GM18861 (cell line): Measurements from ENCODE around the gene FOXO6.

Source experiments
- ATAC-seq: cut with Tn5 transposase; IDR thresholded peaks from one replicate; pipeline ENCODE4 v1.9.1; 2021; ENCODE audit not compliant: unreplicated experiment

Gene FOXO6

DNA sequence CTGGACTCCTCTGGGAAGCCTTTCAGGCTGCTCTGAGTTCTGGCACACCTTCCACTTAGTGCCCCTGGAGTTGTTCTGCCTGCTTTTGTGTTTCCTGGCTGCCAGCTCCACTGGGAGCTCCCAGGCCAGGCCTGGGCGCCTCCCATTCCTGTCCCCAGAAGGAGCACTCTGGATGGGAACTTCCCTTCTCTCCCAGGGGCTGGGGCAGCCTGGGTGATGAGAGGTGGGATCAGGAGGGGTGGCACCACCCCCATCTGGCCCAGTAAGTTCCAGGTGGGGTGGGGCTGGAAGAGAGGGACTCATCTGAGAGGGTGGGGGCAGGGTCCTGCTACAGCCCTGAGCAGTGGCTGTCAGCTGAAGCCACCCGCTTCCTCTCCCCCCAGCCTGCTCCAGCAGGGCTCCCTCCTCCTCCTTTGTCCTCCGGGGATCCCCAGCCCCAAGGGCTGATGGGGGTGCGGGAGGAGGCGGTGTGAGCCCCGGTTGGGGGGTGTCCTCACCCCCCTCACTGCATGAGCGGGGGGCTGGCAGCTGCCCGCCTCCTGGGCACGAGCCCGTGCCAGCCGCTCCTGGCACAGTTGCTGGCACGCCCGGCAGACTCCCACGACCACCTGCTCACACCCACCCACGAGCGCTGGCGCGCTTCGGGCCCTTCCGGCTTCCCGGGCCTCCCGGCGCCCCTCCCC lies 4.7 kb downstream of the FOXO6 start:
- ATAC-seq = no peak

DNA sequence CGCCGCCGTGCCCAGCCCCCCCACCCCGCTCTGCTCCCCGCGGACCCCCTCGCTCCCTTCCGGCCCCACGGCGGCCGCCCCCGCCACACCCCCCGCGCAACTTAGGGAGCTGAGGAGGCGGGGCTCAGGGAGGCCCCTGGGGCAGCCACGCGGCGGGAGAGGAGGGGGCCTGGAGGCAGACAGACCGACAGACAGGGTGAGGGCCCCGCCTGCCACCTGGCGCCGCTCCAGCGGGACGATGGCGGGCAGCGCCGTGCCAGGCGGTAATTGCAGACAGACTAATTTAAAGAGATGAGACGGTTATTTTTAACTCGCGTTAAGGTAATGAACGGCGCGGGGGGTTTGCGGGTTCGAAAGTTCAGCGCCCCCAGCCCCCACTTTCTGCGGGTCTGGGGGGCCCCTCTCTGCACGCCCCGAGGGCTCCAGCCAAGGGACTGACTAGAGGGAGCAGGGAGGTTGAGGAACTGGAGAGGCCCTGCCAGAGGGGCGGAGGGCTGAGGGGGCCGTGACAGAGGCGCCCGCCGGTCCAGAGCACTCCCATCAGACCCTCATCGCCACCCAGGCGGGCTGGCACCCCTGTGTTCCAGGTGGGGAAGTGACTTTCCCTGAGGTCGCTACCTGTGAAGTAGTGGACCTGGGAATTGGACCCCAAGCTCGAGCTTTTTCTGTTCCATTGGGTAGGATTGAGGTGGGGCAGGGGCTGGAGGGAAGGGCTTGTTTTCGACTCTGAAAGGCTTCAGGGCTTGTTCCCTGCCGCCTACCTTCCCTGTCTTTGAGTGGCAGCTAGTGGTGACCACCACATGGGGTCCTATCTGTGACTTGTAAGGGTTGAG lies 5.4 kb downstream of the FOXO6 start:
- ATAC-seq = no peak

DNA sequence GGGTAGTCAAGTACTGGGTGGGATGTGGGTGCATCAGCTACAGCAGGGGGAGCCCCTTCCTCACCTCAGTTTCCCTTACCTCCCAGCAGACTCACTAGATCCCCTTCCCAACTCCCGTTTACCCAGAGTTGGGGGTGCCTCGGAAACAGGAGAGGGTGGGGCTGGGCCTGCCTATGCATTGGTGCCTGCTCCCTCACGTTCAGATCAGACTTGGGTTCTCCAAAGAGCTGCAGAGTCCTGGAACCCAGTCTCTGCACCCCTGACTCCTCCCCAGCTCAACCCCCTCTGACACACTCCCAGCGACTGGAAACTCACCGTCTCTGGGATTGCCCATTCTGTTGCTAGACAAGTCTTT lies 6.0 kb downstream of the FOXO6 start:
- ATAC-seq = no peak

DNA sequence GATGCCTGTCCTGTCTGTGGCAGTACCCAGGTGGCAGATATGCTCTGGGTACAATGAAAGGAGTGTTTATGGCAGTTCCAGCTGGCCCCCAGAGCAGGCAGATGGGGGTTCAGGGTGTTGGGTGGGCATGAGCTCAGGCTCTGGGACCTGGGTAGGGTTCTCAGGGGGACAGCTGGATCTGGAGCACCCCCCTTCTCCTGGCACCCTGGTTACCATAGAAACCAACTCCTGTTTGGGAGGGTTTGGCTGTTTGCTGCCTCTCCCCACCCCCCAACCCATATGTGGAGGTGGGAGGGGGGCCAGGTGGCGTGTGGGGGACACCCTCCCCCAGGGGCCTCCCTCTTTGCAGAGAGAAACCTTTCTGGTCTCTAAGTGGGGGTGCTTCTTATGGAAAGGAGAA lies 7.1 kb downstream of the FOXO6 start:
- ATAC-seq = no peak

DNA sequence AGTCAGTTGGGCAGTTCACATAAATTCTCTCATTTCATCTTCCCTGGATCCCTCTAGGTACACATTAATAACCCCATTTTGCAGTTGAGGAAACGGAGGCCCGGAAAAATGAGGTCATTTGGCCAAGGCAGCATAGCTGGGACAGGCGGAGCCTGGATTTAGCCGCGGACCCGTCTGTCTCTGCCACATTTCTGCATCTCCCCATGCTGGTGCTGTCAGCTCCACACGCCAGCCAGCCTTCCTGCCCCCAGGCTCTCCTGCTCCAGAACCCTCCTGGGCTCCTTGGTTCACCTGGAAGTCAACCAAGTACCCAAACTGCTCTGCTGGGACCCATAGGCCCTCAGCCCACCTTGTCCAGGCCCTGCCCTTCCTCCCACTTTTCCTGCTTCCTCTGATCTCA lies 7.6 kb downstream of the FOXO6 start:
- ATAC-seq = no peak

DNA sequence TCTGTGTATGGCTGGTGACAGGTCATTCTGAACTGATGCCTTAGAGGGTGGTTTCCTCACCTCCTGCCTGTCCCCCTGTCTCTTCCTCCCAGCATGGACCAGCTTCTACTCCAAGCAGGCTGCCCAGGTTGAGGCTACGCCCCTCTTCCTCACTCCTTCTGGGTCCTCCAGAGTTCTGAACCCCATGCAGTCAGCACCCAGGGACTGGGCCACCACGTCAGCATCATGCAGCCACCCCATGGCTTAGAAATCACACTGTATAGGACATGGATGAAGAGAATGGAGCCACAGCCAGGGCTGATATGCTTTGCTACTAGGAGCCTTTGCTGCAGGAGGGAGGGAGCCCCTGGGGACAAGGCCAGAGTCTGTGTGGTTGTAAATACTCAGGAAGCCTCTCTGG lies 8.3 kb downstream of the FOXO6 start:
- ATAC-seq = no peak

DNA sequence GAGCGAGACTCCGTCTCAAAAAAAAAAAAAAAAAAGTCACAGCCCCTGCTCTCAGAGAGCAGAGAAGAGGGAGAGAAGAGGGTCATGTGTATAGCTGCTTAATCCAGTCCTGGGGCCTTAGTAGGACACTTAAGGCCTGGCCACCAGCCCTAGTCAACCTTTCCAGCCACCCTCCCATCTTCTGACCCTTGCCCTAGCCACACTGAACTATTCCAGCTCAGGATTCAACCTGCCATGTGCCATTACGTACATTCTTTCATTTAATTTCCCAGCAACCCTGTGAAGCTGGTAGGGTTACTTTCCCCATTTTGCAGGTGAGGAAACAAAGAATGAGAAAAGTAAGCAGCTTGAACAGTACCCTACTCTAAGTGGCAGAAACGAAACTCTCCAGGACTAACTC lies 9.0 kb downstream of the FOXO6 start:
- ATAC-seq = no peak

DNA sequence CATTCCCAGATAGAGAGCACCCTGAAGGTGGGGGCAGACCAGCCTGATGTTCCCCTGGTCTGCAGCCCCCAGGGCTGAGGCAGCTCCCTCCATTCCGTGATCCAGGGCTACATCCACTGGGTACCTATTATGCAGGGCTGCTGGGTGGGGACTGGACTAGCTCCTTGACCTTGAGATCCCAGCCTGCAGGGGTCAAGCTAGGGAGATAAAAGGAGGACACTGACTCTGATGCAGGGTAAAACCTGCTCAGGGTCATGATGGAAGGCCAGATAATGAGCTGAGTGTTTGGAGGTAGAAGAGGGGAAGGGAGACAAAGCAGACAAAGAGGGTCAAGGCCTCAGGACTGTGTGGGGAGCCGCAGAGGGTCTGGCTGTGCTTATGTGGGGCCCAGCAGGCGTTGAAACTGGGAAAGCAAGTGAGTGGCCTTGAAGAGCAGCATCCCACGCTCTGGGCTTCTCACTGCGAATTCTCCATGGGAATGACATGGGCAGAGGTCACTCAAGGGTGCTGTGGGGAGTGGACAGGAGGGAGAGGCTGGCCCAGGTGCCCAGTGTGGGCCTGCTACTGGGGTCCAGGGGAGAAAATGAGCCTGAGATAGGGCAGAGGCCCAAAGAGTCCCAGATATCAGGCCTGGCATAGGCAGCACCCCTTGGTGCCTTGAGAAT lies 9.7 kb downstream of the FOXO6 start:
- ATAC-seq = no peak

DNA sequence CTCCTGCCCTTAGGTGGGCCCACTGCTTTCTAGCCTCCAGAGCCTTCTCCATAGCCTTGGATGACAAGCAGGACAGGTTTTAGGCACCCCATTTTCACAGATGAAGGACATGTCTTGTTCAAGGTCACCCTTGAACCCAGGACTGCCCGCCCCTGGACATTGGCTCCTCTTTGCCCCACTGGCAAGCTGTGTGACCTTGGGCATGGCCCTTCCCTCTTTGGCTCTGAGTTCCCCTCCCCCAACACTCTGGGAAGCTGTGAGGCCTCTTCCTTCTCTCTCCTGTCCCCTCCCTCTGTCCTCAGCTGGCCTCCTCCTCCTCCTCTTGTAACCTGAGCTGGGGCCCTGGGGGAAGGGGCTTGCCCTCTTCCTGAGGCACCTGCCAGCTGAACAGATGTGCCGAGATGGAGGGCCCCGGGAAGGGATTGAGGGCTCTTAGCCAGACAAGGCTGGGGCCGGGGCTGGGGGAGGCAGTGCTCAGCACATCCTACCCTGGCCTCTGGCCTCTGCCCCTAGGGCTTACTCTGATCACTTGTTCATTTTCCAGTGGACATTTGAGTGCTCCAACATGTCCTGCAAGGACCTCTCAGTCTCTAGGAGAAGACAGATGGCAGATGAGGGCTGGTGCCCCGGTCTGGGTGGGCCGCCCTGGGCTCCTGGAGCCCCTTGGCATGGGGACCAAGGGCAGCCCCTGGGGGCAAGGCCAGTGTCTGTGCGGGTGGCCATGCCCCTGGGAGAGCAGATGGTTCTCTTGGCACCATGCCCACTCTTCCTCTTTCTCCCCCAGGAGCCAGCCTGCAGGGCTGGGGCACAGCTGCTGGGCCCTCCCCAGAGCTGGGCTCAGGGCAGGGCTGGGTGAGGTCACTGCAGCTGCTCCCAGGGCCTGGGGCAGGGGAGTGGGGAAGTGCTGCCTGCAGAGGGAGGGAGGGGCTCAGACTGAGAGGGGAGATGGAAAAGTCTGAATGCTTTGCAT lies 10.7 kb downstream of the FOXO6 start:
- ATAC-seq = no peak

DNA sequence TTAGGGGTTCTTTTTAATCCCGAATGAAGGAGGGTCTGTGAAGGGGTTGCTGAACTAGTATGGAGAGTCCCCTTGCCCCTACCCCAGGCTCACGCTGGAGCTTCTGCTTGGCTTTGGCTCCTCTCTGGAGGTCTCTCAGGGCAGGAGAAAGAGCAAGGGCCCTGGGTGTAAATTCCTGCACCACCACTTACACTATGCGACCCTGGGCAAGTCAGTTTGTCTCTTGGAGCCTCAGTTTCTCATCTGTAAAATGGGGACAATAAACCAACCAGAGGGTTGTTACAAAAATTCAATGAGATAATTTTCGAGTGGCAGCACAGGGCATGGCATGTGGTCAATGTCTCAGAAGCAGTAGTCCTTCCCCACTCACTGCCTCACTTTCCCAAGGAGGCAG lies 11.4 kb downstream of the FOXO6 start:
- ATAC-seq = no peak

DNA sequence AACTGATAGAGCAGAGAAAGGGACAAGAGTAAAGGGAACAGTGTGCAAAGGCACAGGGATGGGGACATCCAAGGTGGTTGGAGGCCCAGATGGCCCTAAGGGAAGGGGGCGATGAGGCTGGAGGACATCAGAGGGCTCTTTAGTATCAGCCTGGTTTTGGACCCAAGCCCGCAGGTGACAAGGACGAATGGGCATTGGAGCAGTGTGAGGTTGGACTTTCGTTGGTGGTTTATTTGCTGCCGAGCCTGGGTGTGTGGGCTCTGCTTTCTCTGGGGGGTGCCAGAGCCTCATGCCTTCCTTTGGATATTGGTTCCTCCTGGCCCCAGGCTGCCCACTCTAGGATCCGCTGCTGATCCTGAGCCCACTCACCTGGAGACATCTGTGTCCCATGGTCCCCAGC lies 12.1 kb downstream of the FOXO6 start:
- ATAC-seq = no peak

DNA sequence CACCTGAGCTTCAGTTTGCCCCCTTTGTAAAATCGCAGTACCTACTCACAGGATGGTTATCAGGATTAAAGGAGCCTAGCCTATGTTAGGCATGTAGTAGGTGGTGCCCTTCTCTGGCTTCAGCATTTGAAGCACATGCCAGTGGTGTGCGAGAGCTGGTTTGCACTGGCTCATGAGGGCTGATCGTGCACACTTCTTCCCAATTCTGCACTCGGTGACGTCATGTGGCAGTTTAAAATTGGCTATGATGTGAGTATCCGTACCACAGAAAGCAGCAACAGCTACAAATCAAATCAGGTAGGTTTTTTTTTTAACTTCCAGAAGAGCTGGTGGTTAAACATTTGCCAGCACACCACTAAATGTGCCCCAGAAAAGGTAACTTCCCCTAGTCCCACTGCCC lies 13.5 kb downstream of the FOXO6 start:
- no peak for ATAC-seq

DNA sequence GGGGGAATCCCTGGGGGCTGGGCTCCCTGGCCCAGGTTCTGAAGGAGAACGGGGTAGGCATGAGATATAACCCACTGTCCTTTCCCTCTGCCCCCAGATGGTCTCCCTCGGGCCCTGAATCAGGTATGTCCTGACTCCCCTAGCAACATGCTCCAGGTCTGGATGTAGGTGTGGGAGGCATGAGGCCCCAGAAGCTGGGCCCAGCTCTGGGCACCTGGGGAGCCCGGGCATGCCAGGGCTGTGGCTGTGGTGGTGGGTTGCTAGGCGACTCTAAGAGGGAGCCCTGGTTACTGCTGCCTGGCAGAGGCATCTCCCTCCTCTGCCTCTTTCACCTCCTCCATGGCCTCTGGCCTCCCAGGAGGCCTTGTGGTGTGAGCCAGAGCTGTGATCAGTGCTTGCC lies 16.2 kb downstream of the FOXO6 start:
- no peak for ATAC-seq

DNA sequence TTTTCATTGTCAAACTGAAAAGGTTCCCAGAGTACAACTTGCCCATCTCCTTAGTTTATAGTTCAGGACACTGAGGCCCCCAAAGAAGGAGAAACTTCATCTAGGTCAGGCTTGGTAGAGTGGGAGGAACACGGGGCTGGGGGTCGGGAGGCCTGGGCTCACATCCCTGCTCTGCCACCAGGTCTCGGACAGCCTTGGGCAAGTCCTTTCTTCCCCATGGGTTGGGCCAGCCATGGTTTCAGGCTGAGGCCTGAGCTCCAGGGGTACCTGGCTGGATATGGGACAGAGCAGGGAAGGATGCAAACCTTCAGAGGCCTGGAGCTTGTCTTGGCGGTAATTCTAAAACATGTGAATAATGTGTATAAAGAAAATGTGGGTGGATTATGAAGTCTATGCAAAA lies 17.0 kb downstream of the FOXO6 start:
- no peak for ATAC-seq

DNA sequence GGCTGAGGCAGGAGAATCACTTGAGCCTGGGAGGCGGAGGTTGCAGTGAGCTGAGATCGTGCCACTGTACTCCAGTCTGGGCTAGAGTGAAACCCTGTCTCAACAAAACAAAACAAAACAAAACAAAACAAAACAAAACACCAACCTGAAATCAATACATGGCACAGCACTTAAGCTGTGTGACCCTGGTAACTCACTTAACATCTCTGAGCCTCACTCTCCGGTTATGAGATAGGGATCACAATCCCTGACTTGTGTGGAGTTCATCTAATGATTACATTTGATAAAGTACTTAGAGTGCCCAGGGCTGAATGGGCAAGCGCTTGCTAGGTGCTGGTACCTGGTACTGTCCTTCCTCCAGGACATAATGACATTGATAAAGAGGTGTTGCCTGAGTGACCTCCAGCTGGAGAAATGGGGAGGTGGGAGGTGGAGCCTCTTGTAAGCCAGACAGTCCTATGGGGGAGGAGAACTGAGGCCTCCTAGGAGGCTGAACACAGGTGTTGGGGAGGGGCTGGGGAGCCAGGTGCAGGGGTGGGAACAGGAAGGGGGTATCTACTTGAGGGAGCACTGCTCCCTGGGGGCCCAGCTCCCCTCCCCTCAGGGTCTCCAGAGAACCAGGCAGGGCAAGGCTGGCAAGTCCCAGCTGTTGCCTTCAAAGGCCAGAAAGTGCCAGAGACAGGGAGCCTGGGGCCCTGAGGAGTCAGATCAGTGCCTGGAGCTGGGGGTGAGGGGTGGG lies 17.9 kb downstream of the FOXO6 start:
- no peak for ATAC-seq

DNA sequence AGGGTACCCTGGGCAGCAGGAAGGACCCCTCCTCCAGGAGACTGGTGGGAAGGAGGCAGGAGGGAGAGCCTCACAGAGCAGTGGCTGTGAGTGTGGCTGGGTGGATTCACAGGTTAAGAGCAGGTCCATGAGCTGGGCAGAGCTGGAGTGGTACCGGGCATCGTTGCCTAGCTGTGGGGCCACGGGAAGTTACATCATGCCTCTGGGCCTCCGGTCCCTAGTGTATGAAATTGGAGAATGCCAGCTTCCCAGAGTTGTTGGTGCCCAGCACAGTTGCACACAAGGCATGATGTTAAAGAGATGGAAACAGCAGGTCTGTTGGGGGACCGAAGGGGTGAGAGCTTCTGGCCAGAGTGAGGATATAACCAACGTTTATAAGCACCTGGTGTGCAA lies 18.5 kb downstream of the FOXO6 start:
- no peak for ATAC-seq

DNA sequence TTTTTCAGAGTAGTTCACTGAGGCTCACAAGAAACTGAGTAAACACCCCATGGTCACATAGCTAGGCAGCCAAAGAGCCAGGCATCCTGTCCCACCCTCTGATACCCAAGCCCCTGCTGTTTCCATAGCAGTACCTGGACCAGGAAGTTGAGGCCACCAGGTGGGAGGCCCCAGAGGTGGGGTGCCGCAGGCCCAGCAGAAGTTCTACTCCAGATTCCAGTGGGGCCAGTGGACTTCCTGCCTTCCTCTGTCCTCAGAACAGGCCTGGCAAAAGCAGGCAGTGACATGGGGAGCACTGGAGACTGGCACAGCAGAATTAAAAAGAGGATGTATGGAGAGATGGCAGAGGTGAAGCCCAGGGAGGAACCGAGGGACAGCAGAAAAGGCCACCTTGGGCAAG lies 19.0 kb downstream of the FOXO6 start:
- ATAC-seq = no peak

DNA sequence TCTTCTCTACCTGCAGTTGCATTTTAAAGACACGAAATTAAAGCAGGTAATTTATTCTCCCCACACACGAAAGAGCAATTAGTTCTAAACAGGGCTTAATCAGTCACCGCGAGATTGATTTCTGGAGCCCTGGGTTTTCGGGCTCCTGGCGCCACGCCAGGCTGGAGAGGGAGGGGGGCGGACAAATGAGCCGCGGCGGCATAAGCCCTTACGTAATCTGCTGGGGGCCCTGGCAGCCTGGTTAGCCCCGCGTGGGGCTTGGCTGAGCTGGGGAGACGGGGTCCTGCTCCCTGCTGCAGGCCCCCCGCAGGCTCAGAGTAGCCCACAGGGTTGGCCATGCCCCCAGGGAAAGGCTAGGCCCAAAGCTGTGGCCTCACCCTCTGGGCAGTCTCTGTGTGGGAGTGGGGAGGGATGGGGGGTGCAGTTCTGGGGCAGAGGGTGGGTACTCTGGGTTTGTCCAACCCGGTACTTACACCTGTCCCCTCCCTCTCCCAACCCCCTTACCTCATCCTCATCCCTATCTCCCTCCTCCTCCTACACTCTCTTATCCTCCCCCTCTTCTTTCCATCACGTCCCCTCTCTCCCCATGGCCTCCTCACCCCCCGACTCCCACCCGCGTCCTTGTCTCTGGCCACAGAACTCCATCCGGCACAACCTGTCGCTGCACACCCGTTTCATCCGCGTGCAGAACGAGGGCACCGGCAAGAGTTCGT lies 19.9 kb downstream of the FOXO6 start:
- no peak for ATAC-seq

DNA sequence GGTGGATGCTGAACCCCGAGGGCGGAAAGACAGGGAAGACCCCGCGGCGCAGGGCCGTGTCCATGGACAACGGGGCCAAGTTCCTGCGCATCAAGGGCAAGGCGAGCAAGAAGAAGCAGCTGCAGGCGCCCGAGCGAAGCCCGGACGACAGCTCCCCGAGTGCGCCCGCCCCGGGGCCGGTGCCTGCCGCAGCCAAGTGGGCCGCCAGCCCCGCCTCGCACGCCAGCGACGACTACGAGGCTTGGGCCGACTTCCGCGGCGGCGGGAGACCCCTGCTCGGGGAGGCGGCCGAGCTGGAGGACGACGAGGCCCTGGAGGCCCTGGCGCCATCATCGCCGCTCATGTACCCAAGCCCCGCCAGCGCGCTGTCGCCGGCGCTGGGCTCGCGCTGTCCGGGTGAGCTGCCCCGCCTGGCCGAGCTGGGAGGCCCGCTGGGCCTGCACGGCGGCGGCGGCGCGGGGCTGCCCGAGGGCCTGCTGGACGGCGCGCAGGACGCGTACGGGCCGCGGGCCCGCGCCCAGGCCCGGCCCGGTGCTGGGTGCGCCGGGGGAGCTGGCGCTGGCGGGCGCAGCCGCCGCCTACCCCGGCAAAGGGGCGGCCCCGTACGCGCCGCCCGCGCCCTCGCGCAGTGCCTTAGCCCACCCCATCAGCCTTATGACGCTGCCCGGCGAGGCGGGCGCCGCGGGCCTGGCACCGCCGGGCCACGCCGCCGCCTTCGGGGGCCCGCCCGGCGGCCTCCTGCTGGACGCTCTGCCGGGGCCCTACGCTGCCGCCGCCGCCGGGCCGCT lies 20.7 kb downstream of the FOXO6 start:
- ATAC-seq = no peak
